C4-2B (cell line): ENCODE data around the gene FLT1.

ENCODE experiments used
- CTCF ChIP-seq: fragments of 450-650 bp; conservative IDR thresholded peaks from 2 replicates; pipeline ENCODE4 v1.5.1; 2017; ENCODE audit warnings: mild to moderate bottlenecking
- ZFX ChIP-seq: fragments of 450-650 bp; IDR thresholded peaks from 2 replicates; pipeline ENCODE4 v1.6.1; 2017

- TF ChIP-seq CTCF (no peak), ZFX (no peak)
Measured at GRCh38 chr13:28476919-28477708, 17.8 kb downstream of the FLT1 start.
